NCI-H2171 treated with DMSO at 0.1 percent for 48 hours (cell line): ENCODE results near the gene TIMP2.
A peak's percentile ranks its signal among the peaks of the same experiment; 100 is the strongest.
"Not testable (repeated sequence)": the region's sequence is repeated elsewhere in the genome, so short reads cannot be mapped to it uniquely, and the experiment has no call there.

Source experiments
- DNase-seq: peaks from one replicate; lab custom pipeline; 2025; lab: John Stamatoyannopoulos, UW

The TIMP2 gene

DNA sequence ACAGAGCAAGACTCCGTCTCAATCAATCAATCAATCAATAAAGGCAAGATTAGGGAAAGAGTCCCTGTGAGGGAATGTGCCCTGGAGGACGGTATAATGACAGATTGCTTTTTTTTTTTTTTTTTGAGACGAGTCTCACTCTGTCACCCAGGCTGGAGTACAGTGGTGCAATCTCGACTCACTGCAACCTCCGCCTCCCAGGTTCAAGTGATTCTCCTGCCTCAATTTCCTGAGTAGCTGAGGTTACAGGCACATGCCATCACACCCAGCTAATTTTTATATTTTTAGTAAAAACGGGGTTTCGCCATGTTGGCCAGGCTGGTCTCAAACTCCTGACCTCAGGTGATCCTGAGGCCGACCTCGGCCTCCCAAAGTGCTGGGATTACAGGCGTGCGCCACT, 35.1 kb downstream of the TIMP2 start:
- DNase-seq, result not testable (repeated sequence)

DNA sequence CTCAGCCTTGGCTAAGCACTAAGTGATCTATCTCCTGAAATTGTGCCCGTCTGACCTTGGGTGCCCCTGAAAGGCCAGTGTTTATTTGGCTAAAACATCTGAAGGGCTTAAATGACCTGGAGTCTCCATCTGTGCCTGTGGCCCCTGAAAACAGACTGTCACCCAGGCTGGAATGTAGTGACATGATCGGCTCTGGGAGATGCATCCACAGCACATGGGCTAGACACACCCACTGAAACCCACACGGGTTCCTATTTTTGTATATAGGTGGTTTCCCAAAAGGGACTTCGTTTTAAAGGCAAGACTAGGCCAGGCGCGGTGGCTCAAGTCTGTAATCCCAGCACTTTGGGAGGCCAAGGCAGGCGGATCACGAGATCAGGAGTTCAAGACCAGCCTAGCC, 35.7 kb downstream of the TIMP2 start:
- DNase-seq, result no peak

DNA sequence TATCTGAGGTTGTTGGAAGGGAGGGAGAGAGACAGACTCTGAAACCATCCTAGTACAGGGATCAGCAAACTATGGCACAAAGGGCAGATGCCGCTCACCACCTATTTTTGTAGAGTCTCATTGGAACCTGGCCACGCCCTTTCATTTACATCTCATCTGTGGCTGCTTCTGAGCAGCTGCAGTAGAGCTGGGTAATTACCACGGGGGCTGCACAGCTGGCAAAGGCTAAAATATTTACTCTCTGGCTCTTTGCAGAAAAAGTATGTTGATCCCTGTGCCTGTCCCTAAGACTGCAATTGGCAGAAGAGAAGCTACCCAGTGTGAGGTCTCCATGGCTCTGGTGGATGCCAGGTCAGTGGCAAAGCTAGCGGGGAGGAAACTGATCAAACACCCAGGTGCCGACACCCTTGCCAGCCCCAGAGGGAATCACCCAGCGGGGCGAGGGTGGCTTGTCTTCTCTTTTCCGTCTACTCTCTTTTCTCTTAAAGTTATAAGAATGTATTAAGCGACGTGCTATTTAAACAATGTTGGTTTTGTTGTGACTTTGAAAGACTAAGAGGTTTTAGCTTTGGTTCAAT, 36.2 kb downstream of the TIMP2 start:
- DNase-seq, result peak; percentile 16

- DNase-seq, result no peak
Measured at GRCh38 chr17:78886954-78887353, 38.2 kb downstream of the TIMP2 start.

GRCh38 chr17:78885956-78886355, 39.2 kb downstream of the TIMP2 start:
- no peak for DNase-seq

DNA sequence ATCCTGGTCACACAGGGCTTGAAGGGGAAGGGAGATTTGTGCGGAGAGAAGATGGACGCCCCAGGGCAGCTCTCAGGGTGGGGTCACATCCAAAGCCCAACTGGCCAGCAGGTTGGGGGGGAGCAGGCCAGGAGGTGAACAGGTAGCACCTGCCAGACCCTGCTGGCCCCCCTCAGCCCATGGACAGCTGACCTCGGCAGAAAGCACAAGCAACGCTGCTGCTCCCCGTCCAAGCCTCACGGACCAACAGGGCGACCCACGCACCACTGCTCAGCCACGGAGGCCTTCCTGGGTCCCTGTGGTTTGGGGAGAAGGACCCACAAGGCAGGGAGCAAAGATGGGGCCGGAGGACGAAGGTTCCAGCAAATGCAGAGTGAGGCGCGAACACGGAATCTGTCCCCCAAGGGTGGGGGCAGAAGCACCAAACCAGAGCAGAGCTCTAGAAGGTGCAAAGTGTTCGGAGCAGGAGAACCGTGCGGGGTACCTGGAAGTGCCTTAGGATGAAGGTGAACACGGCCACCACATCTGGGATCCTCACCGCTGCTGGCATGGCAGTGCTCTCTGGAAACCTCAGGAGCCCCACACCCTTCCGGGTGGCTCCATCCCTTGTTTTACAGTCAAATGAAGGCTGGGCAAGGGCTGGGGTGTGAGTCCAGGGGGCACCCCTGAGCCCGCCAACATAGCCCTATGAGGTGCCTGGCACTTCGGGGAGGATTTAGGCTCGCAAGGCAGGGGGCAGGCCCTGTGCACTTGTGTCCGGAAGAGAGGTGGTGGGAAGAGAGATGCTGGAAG, 40.1 kb downstream of the TIMP2 start:
- DNase-seq, result no peak

- DNase-seq, result no peak
Measured at GRCh38 chr17:78884148-78884825, 40.9 kb downstream of the TIMP2 start.

DNA sequence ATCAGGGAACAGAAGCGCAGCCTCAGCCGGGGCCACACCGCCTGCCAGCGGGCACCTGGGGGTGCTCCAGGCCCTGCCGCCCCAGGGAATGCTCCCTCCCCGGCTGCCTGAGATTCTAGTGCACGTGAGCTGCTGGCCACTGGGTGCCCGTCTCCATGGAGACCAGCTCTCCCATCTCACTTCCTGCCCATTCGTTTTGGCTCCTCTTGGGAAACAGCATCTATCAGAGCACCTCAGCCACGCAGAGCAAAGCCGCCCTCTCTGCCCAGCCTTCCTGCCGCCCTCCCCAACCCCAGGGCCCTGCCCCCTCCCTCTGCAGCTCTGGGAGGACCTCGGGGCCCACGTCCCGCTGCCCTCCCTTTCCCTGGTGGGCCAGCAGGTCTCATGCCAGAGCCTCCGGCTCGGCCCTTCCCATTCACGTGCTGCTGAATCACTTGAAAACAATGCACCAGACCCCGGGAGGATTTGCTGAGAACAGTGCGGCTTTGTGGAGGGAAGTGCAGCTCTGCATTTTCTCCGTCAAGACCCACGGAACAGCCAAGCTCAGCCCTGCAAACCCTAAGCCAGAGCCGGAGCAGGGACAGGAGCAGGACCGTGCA, 41.6 kb downstream of the TIMP2 start:
- DNase-seq, result no peak

DNA sequence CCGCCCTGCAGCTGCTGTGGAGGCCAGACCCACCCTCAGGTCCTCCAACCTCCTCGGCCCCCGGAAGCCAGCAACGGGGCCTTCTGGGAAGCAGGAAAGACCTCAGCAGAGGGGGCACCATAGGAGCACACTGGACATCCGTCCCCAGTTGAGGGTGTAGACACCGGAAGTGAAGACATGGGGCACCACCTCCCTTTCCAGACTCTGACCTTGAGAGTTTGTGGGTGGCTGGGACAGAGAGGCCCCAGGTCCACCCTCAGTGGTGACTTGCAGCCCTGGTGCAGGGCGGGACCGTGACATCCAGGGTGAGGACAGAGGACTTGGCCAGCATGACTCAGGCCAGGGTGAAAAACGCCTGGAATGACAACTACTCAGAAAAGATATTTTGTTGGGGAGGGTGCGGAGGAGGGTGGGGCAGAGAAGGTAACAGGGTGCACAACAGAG, 42.1 kb downstream of the TIMP2 start:
- DNase-seq, result no peak

DNA sequence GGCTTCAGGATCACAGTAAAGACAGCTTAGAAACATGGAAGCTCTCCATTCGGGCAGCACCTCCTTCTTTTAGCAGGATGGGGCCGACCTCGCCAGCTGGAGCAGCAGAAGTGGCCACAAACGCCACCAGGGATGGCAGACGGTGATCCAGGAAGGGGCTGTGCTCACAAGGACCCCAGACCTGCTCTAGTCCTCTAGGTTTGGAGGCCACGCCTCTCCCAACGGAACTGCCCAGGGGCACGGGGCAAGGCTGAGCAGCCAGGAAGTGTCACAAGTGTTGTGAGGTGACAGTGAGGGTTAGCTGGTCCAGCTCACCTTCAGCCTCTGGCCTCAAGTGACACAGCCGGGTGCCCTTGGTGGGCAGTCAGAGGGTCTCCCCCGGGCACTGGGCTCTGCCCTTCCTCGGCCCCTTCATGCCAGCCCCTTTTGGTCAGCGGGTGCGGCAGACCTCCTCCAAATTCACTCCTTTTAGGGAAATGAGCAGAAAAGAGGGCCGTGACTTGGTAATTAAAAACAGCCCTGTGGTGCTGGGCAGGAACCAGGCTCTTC, 42.6 kb downstream of the TIMP2 start:
- DNase-seq, result no peak

GRCh38 chr17:78879635-78880186, 45.5 kb downstream of the TIMP2 start:
- peak; percentile 85 for DNase-seq

- peak; percentile 19 for DNase-seq
Measured at GRCh38 chr17:78878871-78879527, 46.2 kb downstream of the TIMP2 start.

GRCh38 chr17:78878261-78878660, 46.9 kb downstream of the TIMP2 start:
- DNase-seq, result no peak

DNA sequence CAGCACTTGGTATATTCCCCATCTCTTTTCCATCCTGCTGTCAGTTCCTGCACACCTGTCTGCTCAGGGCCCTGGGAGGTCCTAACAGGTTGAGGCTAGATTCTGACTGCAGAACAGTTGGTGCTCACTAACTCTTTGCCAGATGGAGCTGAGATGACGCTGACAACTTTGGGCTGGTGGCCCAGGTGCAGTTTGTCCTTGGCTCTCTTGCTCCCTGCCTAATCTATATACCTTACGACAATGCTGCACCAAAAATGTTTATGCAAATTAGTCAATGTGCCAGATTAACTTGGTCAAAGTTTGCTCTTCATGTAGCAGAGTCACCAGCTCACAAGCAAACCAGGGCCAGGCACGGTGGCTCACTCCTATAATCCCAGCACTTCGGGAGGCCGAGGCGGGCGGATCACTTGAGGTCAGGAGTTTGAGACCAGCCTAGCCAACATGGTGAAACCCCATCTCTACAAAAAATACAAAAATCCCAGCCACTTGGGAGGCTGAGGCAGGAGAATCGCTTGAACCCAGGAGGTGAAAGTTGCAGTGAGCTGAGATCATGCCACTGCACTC, 48.2 kb downstream of the TIMP2 start:
- peak; percentile 98 for DNase-seq

GRCh38 chr17:78876094-78876597, 49.0 kb downstream of the TIMP2 start:
- no peak for DNase-seq

DNA sequence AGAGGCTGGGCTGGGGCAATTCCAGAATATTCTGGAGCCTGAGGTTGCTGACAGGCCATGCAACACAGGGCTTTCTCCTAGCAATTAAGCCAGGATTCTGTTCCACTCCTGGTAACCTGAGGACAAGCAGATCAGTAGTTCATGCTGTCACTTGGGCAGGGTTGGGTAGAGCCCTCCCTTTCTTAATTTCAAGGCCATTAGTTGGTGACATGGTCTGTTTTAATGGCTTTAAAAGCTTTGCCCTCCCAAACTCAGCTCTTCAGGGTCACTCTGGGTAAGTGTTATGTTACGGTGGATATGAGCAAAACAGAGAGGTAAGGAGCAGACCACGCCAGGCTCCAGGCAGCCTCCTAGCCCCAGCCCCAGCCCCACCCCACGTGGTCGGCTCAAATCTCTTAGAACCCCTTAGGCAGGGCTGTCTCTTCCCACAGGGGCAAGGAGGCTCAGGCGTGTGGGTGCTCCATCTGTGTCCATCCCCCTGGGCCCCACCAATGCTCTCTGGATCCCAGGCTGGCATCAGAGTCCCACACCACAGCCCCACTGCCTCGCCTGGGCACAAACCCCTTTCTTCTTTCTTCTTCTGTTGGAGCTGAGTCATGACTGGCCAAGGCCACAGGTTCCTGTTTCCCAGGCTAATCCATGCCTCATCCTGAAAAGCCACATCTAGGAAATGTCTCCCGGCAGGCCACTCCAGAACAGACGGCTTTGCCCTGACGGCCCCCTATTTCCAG, 49.7 kb downstream of the TIMP2 start:
- DNase-seq, result no peak

DNA sequence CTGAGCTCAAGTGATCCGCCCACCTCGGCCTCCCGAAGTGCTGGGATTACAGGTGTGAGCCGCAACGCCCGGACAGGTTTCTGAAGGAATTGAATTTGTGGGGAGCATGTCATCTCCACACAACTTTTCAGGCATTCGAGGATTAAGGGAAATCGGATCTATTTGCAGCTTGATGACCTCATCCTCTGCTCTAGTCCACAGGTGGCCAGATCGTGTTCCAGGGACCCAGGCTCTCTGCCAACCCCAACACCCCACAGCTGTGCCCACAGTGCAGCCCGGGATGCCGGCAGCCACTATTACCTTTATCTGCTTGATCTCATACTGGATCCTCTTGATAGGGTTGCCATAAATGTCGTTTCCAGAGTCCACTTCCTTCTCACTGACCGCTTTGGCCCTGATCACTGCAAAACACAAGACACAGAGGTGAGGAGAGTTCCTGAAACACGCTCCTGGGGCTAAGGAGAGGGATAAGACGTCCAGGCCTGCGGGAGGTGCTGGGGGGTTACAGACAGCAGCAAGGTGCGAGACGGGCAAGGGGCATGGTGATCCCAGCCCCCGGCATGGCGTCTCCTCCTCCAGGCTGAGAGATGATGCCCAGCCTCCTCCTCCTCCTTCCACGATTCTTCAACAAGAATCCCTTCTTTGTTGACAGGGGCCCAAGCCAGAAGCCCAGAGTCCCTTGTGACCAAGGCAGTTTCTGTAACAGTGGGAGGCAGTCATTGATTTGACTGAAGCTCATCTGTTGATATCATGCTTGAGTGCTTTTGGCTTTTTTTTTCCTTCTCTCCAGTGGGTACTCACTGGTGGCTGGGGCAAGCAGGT, 51.5 kb downstream of the TIMP2 start:
- peak; percentile 94 for DNase-seq

DNA sequence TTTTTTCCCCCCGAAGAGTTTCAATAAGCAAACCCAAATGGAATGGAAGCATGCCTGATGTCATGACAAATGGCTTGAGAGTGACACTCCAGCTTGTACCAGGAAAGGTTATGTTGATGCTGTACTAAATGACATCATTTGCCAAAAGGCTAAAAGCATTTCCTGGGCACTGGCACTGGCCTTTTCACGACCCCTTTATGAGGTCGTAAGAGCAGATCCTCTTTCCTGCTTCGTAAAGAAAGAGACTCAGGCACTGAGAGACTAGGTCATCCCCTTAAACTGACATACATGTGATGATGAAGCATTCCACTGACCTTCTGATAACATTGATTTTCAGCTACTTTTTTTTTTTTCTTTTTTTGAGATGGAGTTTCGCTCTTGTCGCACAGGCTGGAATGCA, 52.7 kb downstream of the TIMP2 start:
- DNase-seq, result no peak

- DNase-seq, result no peak
Measured at GRCh38 chr17:78870621-78871020, 54.6 kb downstream of the TIMP2 start.
